Progenitor cell of endocrine pancreas (in vitro differentiated cells): ENCODE measurements around the gene INSIG1. TPM values are rescaled to one million over a fixed set of nuclear protein-coding genes. Genes with fewer than 3 reads are reported as not detected.

Experiments
- DNase-seq: peaks from one replicate; pipeline ENCODE4 v3.0.0; 2021; ENCODE audit warnings: low spot score; ENCODE audit not compliant: unreplicated experiment
- H3K27ac Mint-ChIP-seq: 2 replicates; pipeline ENCODE4 v1.8.0; 2021; ENCODE audit warnings: mild to moderate bottlenecking, moderate library complexity, mixed read lengths
- H3K27me3 Mint-ChIP-seq: 2 replicates; pipeline ENCODE4 v1.8.0; 2021; ENCODE audit warnings: mixed read lengths
- H3K36me3 Mint-ChIP-seq: 2 replicates; pipeline ENCODE4 v1.8.0; 2022; ENCODE audit warnings: mixed read lengths; ENCODE audit not compliant: insufficient read depth
- H3K4me1 Mint-ChIP-seq: 2 replicates; pipeline ENCODE4 v1.8.0; 2021; ENCODE audit warnings: low read depth, mixed read lengths
- H3K4me3 Mint-ChIP-seq: 2 replicates; pipeline ENCODE4 v1.8.0; 2021; ENCODE audit warnings: low read depth, mild to moderate bottlenecking, moderate library complexity, mixed read lengths
- H3K9me3 Mint-ChIP-seq: 2 replicates; pipeline ENCODE4 v1.8.0; 2021; ENCODE audit warnings: low read depth, mixed read lengths
- total RNA-seq: library from RNA; stranded (reverse); gene quantifications from 2 replicates; pipeline ENCODE4 v1.2.1, GENCODE V29; 2021
- TF ChIP-seq, protein P1 (sequence below): fragments of 200-600 bp; sonication (generic); IDR thresholded peaks from one replicate; pipeline ENCODE4 v1.5.0; 2021; ENCODE audit warnings: antibody characterized with exemption, mild to moderate bottlenecking; ENCODE audit not compliant: unreplicated experiment

Gene INSIG1
- total RNA-seq, 1 donor from 2014 or later = 31.8 TPM

DNA sequence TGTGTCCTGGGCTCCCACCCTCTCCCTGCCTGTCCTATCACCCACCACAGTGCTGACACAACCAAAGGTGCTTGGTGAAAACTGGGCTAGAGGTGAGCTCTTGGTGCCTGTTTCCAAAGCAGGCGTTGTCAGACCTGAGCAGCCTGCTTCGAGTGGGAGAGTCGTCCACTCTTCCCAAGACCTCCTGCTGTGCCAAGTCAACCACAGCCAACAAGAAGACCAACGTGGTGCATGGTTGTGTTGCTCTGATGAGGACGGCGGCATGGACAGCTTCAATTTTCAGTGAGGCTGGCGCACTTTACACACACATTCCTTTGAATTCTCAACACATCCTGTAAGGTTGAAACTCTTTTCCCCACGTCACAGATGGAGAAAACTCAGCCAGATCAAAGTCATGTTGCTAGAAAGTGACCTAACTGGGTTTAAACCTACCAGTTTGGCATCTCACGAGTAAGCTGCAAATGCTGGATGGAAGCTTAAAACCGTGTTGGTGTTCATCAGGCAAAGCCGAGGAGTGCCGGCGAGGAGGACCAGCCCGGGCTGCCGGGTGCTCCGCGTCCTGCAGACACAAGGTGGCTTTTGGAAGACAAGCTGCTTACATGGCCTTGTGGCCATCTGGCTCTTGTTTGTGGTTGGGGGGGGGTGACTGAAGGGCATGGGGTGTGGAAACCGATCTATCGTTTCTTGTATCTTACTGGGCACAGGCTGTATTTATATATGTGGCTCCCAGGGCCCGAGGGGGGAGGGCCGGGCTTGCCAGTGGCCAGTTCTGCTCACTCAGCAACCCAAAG is 39.3 kb downstream of the INSIG1 start:
- no peak for DNase-seq
- Mint-ChIP-seq H3K27ac (no peak overlapping the region), H3K36me3 (no peaks in the 10 kb centered on the region), H3K4me1 (no peaks in the 10 kb centered on the region), H3K27me3 (peaks cover 29% of the 10 kb centered on the region), H3K4me3 (no peak overlapping the region), H3K9me3 (no peaks in the 10 kb centered on the region)
- TF ChIP-seq, protein P1, sequence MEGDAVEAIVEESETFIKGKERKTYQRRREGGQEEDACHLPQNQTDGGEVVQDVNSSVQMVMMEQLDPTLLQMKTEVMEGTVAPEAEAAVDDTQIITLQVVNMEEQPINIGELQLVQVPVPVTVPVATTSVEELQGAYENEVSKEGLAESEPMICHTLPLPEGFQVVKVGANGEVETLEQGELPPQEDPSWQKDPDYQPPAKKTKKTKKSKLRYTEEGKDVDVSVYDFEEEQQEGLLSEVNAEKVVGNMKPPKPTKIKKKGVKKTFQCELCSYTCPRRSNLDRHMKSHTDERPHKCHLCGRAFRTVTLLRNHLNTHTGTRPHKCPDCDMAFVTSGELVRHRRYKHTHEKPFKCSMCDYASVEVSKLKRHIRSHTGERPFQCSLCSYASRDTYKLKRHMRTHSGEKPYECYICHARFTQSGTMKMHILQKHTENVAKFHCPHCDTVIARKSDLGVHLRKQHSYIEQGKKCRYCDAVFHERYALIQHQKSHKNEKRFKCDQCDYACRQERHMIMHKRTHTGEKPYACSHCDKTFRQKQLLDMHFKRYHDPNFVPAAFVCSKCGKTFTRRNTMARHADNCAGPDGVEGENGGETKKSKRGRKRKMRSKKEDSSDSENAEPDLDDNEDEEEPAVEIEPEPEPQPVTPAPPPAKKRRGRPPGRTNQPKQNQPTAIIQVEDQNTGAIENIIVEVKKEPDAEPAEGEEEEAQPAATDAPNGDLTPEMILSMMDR = no peak

DNA sequence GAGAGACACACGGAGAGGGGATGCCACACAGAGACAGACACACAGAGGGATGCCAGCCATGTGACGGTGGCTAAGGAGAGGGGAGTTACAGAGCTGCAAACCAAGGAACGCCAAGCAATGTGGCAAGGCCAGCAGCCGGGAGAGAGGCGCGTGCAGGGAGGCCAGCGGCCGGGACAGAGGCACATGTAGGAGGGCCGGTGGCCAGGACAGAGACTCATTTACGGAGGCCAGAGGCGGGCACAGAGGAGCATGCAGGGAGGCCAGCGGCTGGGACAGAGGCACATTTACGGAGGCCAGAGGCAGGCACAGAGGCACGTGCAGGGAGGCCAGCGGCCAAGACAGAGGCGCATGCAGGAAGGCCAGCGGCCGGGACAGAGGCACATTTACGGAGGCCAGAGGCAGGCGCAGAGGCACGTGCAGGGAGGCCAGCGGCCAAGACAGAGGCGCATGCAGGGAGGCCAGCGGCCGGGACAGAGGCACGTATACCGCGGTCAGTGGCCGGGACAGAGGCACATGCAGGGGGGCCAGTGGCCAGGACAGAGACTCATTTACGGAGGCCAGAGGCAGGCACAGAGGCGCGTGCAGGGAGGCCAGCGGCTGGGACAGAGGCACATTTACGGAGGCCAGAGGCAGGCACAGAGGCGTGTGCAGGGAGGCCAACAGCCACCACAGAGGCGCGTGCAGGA is 40.4 kb downstream of the INSIG1 start:
- Mint-ChIP-seq H3K36me3 (no peaks in the 10 kb centered on the region), H3K9me3 (no peaks in the 10 kb centered on the region), H3K4me3 (no peak overlapping the region), H3K27ac (no peak overlapping the region), H3K4me1 (no peaks in the 10 kb centered on the region), H3K27me3 (peaks cover 39% of the 10 kb centered on the region)
- no peak for DNase-seq
- TF ChIP-seq, protein P1 = no peak

DNA sequence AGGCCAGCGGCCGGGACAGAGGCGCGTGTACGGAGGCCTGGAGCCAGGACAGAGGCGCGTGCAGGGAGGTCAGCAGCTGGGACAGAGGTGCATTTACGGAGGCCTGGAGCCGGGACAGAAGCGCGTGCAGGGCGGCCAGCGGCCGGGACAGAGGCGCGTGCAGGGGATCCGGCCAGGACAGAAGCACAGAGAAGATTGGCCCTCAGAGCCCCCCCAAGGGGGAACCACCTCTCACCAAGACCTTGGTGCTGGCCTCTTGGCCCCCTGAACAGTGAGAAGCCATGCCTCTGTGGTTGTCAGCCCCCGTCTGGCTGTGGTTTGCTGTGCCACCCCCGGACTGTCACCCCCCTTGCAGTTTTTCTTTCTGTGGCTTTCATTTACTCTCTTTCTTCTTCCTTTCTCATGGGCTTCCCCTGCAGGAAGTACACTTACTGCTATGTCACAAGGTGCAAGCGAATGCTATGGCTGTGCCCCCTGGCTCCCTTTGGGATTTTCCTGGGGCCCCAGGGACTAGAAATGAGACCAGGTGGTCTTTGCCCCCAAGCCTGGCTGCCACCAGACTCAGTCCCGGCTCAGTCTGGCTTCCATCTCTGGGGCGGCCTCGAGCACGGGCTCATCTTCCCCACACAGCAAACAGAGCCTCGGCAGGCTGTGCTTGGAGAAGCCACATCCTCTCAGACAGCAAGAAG is 41.1 kb downstream of the INSIG1 start:
- H3K27me3 Mint-ChIP-seq = peaks cover 46% of the 10 kb centered on the region
- TF ChIP-seq, protein P1 = no peak
- no peaks in the 10 kb centered on the region for H3K36me3 Mint-ChIP-seq
- DNase-seq = no peak
- no peaks in the 10 kb centered on the region for H3K4me1 Mint-ChIP-seq
- no peak overlapping the region for H3K4me3 Mint-ChIP-seq
- no peak overlapping the region for H3K27ac Mint-ChIP-seq
- no peaks in the 10 kb centered on the region for H3K9me3 Mint-ChIP-seq

DNA sequence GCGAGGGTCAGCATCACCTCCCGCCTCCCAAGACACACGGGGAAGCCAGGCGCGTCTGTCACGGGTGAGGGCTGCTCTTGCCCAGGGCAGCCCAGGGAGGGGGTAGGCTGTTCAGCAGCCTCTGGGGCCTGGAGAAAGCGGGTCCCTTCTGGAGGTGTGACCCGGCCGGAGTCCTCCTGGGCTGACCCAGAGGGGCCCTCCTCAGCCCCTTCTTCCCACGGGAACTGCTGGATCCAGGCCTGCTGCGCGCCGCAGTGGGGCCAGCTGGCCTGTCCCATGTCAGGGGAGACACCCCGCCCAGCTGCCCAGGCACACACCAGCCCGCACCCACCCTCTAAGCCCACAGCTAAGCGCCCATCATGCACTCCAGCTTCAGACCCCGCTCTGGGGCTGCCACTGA is 41.8 kb downstream of the INSIG1 start:
- H3K4me1 Mint-ChIP-seq = no peaks in the 10 kb centered on the region
- H3K4me3 Mint-ChIP-seq = no peak overlapping the region
- TF ChIP-seq, protein P1 = no peak
- H3K27me3 Mint-ChIP-seq = peaks cover 48% of the 10 kb centered on the region
- no peak overlapping the region for H3K27ac Mint-ChIP-seq
- no peaks in the 10 kb centered on the region for H3K9me3 Mint-ChIP-seq
- no peak for DNase-seq
- H3K36me3 Mint-ChIP-seq = no peaks in the 10 kb centered on the region

DNA sequence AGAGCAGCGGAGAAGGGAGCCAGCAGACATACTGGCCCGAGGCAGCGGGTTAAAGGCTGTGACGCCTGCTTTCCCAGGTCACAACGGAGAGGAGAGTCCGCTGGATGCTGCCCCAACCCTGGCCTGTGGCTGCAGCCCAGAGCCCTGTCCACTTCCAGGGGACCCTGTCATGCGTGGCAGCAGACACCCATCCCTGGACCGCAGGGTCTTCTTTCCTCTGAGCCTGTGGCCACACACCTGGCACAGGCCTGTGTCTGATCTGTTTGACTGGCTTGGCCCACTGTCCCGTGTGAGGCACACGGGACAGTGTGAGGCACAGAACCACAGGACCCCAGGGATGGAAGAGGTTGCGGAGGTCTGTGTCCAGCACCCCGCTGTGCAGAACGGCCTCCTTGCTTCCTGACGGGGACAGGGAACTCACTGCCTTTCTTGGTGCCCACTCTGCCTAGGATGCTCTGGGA is 42.4 kb downstream of the INSIG1 start:
- H3K4me1 Mint-ChIP-seq = peaks cover 1% of the 10 kb centered on the region
- H3K27me3 Mint-ChIP-seq = peaks cover 50% of the 10 kb centered on the region
- TF ChIP-seq, protein P1 = no peak
- no peaks in the 10 kb centered on the region for H3K36me3 Mint-ChIP-seq
- no peak overlapping the region for H3K4me3 Mint-ChIP-seq
- H3K9me3 Mint-ChIP-seq = no peaks in the 10 kb centered on the region
- H3K27ac Mint-ChIP-seq = no peak overlapping the region
- no peak for DNase-seq
